HG02623 (cell line): Measurements from ENCODE around the gene ACSF3.
"Not testable (repeated sequence)": the region's sequence is repeated elsewhere in the genome, so short reads cannot be mapped to it uniquely, and the experiment has no call there.

Experiments
- ATAC-seq: cut with Tn5 transposase; IDR thresholded peaks from one replicate; pipeline ENCODE4 v1.9.1; 2021; ENCODE audit warnings: moderate library complexity; ENCODE audit not compliant: unreplicated experiment

Gene ACSF3

GRCh38 chr16:89156740-89157645 is 63.3 kb downstream of the ACSF3 start:
- ATAC-seq: no peak

DNA sequence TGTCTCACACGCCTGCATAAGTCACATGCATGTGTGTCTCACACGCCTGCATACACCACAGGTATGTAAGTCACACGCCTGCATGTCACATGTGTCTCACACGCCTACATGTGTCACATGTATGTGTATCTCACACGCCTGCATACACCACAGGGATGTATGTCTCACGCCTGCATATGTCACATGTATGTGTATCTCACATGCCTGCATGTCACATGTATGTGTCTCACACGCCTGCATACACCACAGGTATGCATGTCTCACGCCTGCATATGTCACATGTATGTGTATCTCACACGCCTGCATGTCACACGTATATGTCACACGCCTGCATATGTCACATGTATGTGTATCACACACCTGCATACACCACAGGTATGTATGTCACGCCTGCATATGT is 64.1 kb downstream of the ACSF3 start:
- no peak for ATAC-seq

- no peak for ATAC-seq
Measured at GRCh38 chr16:89159066-89159849, 65.6 kb downstream of the ACSF3 start.

GRCh38 chr16:89159850-89160354 is 66.2 kb downstream of the ACSF3 start:
- no peak for ATAC-seq

GRCh38 chr16:89160977-89161701 is 67.5 kb downstream of the ACSF3 start:
- ATAC-seq: no peak

DNA sequence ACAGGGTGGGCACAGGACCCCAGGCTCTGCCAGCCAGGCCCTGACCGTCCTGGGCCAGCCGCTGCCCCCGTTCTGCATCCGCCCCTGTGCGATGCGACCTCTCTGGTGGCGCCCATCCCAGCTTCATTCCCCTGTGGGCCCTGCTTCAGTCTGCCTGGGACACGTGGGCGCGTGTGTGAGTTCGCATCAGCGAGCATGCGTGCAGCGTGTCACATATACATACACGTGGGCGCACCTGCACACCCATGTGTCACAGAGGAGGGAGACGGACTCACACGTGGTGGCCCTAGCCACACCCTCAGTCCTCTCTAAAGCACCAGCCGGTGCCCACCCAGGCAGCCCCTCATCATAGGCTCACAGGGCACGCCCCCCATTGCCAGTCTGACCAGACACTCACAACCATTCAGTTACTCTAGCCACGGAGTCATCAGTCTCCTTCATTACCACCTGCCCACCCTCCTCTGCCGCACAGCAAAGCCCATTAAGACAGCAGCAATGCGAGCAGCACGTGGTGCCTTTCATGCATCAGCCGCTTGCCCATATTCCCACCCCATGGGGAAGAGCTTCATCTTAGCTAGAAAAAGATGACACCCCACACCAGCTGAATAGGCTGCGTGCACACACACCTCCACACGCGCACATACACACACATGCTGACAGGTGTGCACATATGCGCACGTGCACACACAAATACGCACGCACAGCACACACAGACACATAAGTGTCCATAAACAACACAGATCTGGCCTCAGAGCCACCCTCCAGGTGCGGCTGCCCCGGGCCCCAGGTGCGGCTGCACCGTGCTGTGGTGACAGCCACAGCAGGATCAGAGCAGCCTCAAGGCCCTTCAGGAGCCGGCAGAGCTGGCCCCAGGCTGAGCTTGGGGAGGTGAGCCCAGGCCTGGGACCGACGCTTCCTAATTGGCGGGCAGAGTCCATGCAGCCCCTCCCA is 68.4 kb downstream of the ACSF3 start:
- no peak for ATAC-seq

DNA sequence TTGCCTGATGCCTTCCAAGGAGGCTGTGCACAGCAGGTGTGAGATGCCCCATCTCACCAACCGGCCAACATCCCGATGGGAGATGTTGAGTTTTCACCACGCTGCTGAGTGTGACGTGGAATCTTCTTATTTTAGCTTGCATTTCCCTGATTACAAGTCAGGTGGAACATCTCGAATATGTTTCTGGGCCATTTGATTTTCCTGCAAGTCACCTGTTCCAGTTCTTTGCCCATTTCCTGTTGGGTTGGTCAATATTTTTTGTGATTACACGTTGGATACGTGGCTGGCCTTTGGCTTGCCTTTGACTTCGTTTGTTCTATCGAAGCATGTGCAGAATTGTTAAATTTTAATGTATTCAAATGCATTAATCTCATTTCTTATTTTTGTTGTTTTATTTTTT is 69.6 kb downstream of the ACSF3 start:
- no peak for ATAC-seq

- ATAC-seq: no peak
Measured at GRCh38 chr16:89164436-89164835, 70.8 kb downstream of the ACSF3 start.

DNA sequence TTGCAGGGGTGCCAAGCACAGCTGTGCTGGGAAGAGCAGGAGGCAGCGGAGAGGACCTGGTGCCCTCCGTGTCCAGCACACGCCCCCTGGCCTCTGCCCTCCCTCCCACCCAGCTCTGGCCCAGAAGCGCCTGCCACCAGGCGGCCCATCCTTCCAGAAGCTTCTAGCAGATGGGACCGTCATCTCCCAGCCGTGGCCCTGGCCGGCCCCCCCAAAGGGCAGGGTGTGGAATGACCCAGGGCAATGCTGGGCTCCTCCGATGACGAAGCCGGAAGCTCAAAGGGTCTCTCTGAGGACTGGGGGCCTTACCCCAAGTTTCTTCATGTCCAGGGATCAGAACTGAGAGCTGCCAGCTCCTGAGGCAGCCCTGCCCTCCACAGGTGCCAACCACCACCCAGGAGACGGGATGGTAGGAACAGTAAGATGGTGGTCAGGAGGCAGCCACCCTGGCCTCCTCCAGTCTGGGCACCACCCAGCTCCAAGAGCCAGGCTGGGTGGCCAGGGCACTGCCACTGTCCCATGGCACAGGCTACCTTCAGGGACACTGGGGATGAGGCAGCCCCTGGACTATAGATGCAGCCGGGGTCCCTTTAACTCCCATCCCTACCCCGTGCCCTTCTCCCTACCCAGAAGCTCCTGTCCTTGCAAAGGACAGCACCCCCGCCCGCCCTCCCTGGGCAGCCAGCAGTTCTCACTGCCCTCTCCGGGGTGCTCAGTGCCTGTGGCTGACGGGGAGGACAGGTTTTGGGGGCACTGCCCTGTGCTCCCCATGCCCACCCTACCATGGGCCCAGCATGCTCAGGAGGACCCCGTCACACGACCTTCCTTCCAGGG is 71.4 kb downstream of the ACSF3 start:
- ATAC-seq: no peak

- ATAC-seq: not testable (repeated sequence)
Measured at GRCh38 chr16:89165681-89165979, 72.0 kb downstream of the ACSF3 start.

DNA sequence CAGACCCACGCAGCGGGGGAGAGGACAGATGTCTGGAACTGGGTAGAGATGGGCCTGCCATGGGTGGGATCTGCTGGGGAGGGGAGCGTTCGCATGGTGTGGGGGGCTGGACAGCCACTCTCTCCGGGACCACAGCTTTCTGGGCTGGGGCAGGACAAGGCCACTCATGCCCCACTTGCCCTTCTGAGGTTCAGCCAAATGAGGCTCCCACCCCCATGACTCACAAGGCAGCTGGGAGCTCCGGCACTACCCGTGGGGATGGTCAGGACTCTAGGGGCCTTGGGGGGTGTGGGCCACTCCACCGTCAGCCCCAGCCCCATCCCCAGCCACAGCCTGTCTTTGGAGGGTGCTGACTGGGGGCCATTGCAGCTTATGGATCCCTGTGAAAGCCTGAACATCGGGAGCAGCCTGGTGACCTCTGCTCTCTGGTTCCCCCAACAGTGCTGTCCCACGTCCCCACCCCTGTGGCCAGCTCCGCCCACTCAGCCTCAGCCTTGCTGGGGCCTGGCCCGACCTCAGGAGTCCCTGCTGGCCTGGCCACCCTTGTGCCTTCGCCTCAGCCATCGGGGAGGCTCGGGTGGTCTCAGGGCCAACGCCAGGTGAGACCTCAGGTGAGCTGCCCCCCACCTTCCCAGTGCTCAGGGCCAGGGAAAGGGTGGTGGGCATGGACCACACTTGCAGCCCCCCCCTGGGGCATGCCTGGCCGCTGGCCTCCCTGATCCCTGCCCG is 73.2 kb downstream of the ACSF3 start:
- ATAC-seq: no peak

GRCh38 chr16:89167425-89167941 is 73.8 kb downstream of the ACSF3 start:
- no peak for ATAC-seq

GRCh38 chr16:89168381-89169189 is 74.9 kb downstream of the ACSF3 start:
- no peak for ATAC-seq

DNA sequence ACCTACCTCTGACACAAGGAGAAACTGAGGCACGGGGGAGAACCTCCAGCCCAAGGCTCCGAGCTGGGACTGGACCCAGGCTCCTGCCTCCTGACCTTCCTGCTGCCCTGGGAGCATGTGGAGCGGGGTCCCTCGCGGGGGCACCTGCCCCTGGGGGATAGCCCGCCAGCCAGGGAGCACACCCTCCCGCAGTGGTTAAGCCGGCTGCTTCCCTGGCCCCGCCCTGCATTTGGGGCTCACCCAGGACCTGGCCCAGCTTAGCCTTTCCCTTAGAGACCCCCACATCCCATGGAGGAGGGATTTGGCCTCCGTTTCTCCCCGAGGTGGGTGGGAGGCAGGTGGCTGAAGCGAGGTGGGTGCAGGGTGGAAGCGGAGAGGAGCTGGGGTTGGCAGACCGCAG is 76.1 kb downstream of the ACSF3 start:
- no peak for ATAC-seq

DNA sequence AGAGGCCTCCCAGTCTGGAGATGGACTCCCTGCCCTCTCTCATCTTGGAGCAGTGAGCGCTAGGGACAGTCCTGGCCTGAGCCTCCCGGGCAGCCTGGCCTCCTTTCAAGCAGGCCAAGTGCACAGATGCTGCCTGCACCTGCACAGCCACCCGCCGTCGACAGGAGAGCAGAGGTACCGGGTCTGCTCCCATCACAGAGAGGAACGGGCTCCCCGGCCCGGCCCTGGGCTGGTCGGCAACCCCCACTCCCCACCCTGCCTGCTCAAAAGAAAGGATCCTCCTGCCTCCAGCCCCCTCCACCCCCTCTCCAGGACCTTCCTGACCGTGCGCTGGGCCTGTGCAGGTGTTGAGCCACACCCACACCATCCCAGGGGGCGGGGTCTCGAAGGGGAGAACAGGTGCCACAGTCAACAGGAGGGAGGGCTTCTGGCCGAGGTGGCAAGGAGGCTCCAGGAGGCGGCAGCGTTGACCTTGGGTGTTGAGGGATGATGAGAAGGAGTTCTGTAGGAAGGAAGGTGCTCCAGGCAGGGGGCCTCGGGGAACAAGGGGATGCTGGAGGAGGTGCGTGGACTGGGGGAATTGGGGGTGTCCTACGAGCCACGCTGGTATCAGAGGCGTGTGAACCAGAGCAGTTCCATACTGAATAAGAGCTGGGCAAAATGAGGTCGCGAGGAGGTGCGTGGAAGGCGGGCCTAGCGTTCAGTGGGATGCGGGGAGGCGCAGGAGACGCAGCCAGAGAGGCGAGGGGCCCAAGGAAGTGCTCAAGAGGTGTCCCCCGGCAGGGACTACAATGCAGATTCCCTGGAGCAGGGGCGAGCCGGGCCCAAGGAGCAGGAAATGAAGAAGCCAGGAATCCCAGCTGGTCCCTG is 76.9 kb downstream of the ACSF3 start:
- ATAC-seq: no peak
